Fibroblast of lung (primary cell): ENCODE results near the gene NEU2.

Source experiments
- EZH2 ChIP-seq: IDR thresholded peaks from 2 replicates; pipeline ENCODE4 v1.5.1; 2012; ENCODE audit warnings: low read length, control low read depth, mild to moderate bottlenecking; ENCODE audit errors: missing control alignments
- TF ChIP-seq, protein P1 (sequence below), 2 donors: IDR thresholded peaks in 1 of 2; conservative IDR thresholded peaks in 1 of 2; 1 replicate in 1 of 2; 2 replicates in 1 of 2; pipeline ENCODE4 v1.5.1; 2011 to 2012; ENCODE audit warnings: low read length in 2 of 2, control low read depth in 1 of 2, inconsistent platforms in 1 of 2, low read depth in 1 of 2, mild to moderate bottlenecking in 1 of 2

DNA sequence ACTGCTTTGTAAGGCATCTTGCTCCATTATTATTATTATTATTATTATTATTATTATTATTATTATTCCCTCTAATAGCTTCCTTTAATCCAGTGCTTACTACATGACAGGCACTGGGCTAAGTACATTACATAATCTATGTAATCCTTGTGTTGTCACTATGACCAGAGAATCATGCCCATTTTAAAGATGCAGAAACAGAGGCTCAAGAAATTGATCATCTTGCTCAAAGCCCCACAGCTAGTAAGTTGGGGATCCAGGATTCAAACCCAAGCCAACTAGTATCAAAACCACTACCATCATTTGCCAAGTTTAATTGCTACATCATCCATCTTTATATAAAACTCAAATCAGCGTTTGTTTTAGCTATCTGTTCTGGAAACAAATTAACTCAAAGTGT lies 18.8 kb upstream of the NEU2 start:
- TF ChIP-seq, protein P1, sequence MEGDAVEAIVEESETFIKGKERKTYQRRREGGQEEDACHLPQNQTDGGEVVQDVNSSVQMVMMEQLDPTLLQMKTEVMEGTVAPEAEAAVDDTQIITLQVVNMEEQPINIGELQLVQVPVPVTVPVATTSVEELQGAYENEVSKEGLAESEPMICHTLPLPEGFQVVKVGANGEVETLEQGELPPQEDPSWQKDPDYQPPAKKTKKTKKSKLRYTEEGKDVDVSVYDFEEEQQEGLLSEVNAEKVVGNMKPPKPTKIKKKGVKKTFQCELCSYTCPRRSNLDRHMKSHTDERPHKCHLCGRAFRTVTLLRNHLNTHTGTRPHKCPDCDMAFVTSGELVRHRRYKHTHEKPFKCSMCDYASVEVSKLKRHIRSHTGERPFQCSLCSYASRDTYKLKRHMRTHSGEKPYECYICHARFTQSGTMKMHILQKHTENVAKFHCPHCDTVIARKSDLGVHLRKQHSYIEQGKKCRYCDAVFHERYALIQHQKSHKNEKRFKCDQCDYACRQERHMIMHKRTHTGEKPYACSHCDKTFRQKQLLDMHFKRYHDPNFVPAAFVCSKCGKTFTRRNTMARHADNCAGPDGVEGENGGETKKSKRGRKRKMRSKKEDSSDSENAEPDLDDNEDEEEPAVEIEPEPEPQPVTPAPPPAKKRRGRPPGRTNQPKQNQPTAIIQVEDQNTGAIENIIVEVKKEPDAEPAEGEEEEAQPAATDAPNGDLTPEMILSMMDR (conservative IDR thresholded peaks at IDR 0.05 in 1 of 2, IDR thresholded peaks at IDR 0.05 in 1 of 2; ENCODE audit: low read depth in 1 of 2, low read length in 2 of 2): no peak
- TF ChIP-seq EZH2: no peak
